IMR-90 (cell line): ENCODE measurements around the gene PHLDA2.

Experiments
- MXI1 ChIP-seq: IDR thresholded peaks from 2 replicates; pipeline ENCODE4 v1.6.1; 2012; ENCODE audit warnings: low read depth, mild to moderate bottlenecking, low read length, moderate library complexity, borderline replicate concordance
- POLR2A ChIP-seq: IDR thresholded peaks from 2 replicates; pipeline ENCODE4 v1.6.1; 2012; ENCODE audit warnings: mild to moderate bottlenecking, low read depth, low read length
- RAD21 ChIP-seq: IDR thresholded peaks from 2 replicates; pipeline ENCODE4 v1.6.1; 2012; ENCODE audit warnings: low read length, improper control_type of control experiment
- RCOR1 ChIP-seq: IDR thresholded peaks from 2 replicates; pipeline ENCODE4 v1.6.1; 2012; ENCODE audit warnings: mild to moderate bottlenecking, low read length, improper control_type of control experiment; ENCODE audit not compliant: insufficient replicate concordance
- RFX5 ChIP-seq: IDR thresholded peaks from 2 replicates; pipeline ENCODE4 v1.8.0; 2012; ENCODE audit warnings: low read depth, mild to moderate bottlenecking, low read length, moderate library complexity
- SMC3 ChIP-seq: fragments of 150-350 bp; IDR thresholded peaks from 2 replicates; pipeline ENCODE4 v1.6.1; 2016; ENCODE audit warnings: low read depth, mild to moderate bottlenecking, antibody characterized with exemption, low read length, moderate library complexity
- TF ChIP-seq, protein P1 (sequence below): conservative IDR thresholded peaks from 2 replicates; pipeline ENCODE4 v1.5.1; 2012; ENCODE audit warnings: mild to moderate bottlenecking, low read depth, low read length, improper control_type of control experiment
- TF ChIP-seq, protein P2 (sequence below): fragments of 150-350 bp; IDR thresholded peaks from 2 replicates; pipeline ENCODE4 v1.6.1; 2016; ENCODE audit warnings: low read depth, mild to moderate bottlenecking, low read length, moderate library complexity, borderline replicate concordance

DNA sequence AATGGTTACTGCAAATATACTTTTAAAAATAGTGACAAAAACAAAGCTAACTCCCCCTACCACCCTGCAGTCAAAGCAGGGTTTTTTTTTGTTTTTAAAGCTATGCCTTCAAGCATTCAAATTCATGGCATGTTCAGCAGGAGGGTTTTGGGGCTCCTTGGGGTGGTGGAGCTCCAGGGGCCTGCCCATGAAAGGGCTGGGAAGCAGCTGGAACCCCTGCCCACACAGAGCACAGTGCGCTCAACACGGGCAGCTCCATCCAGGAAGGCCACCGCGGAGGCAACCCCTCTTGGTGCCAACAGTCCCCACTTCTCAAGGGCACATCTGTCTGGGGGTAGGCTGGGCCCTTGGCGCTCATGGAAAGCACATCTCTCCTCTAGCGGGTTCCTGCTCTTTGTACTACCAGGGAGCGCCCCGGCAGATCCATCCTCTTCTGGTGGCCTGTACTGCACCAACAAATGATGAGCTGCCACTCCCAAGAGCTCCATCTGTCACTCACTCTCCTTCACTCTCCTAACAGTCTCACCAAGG, 16.6 kb upstream of the PHLDA2 start:
- TF ChIP-seq, protein P1, sequence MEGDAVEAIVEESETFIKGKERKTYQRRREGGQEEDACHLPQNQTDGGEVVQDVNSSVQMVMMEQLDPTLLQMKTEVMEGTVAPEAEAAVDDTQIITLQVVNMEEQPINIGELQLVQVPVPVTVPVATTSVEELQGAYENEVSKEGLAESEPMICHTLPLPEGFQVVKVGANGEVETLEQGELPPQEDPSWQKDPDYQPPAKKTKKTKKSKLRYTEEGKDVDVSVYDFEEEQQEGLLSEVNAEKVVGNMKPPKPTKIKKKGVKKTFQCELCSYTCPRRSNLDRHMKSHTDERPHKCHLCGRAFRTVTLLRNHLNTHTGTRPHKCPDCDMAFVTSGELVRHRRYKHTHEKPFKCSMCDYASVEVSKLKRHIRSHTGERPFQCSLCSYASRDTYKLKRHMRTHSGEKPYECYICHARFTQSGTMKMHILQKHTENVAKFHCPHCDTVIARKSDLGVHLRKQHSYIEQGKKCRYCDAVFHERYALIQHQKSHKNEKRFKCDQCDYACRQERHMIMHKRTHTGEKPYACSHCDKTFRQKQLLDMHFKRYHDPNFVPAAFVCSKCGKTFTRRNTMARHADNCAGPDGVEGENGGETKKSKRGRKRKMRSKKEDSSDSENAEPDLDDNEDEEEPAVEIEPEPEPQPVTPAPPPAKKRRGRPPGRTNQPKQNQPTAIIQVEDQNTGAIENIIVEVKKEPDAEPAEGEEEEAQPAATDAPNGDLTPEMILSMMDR: no peak
- TF ChIP-seq RAD21: no peak
- no peak for TF ChIP-seq POLR2A
- TF ChIP-seq MXI1: no peak
- no peak for TF ChIP-seq SMC3
- TF ChIP-seq RFX5: no peak
- TF ChIP-seq, protein P2, sequence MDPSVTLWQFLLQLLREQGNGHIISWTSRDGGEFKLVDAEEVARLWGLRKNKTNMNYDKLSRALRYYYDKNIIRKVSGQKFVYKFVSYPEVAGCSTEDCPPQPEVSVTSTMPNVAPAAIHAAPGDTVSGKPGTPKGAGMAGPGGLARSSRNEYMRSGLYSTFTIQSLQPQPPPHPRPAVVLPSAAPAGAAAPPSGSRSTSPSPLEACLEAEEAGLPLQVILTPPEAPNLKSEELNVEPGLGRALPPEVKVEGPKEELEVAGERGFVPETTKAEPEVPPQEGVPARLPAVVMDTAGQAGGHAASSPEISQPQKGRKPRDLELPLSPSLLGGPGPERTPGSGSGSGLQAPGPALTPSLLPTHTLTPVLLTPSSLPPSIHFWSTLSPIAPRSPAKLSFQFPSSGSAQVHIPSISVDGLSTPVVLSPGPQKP: no peak
- TF ChIP-seq RCOR1: no peak
